ENCODE results near the gene ZNF483. TPM values are rescaled to one million over a fixed set of nuclear protein-coding genes. Genes with fewer than 3 reads are reported as not detected.

The ZNF483 gene
- total RNA-seq, 2 experiments from 2014 or later = 0.06 to 3.2 TPM

DNA sequence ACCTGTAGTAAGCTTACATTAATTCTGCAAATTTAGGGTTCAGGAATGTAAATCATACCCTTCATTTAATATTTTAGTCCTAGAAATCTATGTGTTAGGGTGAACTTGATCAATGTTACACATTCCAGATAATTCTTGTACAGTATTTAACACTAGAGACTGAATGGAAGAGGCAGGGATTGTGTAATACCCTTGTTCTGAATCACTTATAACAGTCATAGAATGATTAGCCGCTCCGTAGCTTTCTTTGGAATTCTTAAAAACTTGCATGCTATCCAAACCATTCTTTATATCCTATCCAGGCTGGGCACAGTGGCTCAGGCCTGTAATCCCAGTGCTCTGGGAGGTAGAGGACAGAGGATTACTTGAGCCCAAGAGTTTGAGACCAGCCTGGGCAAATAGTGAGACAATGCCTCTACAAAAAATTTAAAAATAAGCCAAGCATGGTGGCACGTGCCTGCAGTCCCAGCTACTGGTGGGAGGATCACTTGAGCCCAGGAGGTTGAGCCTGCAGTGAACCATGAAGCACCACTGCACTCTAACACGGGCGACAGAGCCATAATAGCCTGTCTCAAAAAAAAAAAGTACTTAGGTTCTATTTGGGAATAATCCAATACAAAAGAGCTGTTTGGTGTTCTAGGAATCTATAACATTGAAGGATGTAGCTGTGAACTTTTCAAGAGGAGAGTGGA is 8.3 kb downstream of the ZNF483 start:
- POLR2A ChIA-PET = interaction anchor here (0.7 kb wide), 3 partner anchors 15 to 104 kb away, joined by 3 to 6 read pairs (median 3); no protein-coding TSS in a partner anchor
- TF ChIP-seq EZH2phosphoT487 (IDR thresholded peaks at IDR 0.05; ENCODE audit: borderline replicate concordance, low read depth, low read length) = no peak
- TF ChIP-seq, protein P1, sequence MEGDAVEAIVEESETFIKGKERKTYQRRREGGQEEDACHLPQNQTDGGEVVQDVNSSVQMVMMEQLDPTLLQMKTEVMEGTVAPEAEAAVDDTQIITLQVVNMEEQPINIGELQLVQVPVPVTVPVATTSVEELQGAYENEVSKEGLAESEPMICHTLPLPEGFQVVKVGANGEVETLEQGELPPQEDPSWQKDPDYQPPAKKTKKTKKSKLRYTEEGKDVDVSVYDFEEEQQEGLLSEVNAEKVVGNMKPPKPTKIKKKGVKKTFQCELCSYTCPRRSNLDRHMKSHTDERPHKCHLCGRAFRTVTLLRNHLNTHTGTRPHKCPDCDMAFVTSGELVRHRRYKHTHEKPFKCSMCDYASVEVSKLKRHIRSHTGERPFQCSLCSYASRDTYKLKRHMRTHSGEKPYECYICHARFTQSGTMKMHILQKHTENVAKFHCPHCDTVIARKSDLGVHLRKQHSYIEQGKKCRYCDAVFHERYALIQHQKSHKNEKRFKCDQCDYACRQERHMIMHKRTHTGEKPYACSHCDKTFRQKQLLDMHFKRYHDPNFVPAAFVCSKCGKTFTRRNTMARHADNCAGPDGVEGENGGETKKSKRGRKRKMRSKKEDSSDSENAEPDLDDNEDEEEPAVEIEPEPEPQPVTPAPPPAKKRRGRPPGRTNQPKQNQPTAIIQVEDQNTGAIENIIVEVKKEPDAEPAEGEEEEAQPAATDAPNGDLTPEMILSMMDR (conservative IDR thresholded peaks at IDR 0.05; ENCODE audit: low read length) = no peak
- no peak overlapping the region for H3K4me3 ChIP-seq (ENCODE audit: low read depth, low read length, poor library complexity, severe bottlenecking)
- H3K79me2 ChIP-seq (ENCODE audit: insufficient read depth, low read depth, low read length) = no peaks in the 10 kb centered on the region
- no peaks in the 10 kb centered on the region for H3K4me1 ChIP-seq (ENCODE audit: insufficient read depth, low read length, poor library complexity, severe bottlenecking)
- intact Hi-C loops (cut with micrococcal nuclease; ENCODE audit: unreplicated experiment) = no loop called here
- no peak overlapping the region for H3K4me2 ChIP-seq (ENCODE audit: low read length)
- H3K27ac ChIP-seq (ENCODE audit: low read depth, low read length, poor library complexity, severe bottlenecking) = no peak overlapping the region
- CTCF ChIA-PET (ENCODE audit: unreplicated experiment) = no interaction called here
- no TSS peak for BruUV-seq (replicated peaks)
- H3K9me2 ChIP-seq (ENCODE audit: insufficient read depth, low read length) = no peaks in the 10 kb centered on the region
- H3K36me3 ChIP-seq (ENCODE audit: insufficient read depth, low read length) = no peaks in the 10 kb centered on the region
- no peak overlapping the region for H2AFZ ChIP-seq (ENCODE audit: low read length)
- DNase-seq (ENCODE audit: low spot score) = no peak
- H4K20me1 ChIP-seq (ENCODE audit: insufficient read depth, low read length) = no peaks in the 10 kb centered on the region
- 0 out of 2 replicates have a peak, but pooled peaks cover under 1% of the 10 kb centered on the region for H3K9me3 ChIP-seq (ENCODE audit: low read length)

DNA sequence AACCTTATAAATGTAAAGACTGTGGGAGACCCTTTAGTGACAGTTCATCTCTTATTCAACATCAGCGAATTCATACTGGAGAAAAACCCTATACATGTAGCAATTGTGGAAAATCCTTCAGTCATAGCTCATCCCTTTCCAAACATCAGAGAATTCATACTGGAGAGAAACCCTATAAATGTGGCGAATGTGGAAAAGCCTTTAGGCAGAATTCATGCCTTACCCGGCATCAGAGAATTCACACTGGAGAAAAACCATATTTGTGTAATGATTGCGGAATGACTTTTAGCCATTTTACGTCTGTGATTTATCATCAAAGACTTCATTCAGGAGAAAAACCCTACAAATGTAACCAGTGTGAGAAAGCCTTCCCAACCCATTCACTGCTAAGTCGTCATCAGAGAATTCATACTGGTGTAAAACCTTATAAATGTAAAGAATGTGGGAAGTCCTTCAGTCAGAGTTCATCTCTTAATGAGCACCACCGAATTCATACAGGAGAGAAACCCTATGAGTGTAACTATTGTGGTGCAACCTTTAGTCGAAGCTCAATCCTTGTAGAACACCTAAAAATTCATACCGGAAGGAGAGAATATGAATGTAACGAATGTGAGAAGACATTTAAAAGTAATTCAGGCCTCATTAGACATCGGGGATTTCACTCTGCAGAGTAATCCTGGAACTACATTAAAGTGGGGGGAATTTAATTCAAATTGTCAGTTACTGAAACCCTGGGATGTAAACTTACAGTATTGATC is 17.7 kb downstream of the ZNF483 start:
- no peaks in the 10 kb centered on the region for H4K20me1 ChIP-seq (ENCODE audit: insufficient read depth, low read length)
- H3K79me2 ChIP-seq (ENCODE audit: insufficient read depth, low read depth, low read length) = no peaks in the 10 kb centered on the region
- CTCF ChIA-PET (ENCODE audit: unreplicated experiment) = no interaction called here
- H3K4me1 ChIP-seq (ENCODE audit: insufficient read depth, low read length, poor library complexity, severe bottlenecking) = no peaks in the 10 kb centered on the region
- H3K27ac ChIP-seq (ENCODE audit: low read depth, low read length, poor library complexity, severe bottlenecking) = no peak overlapping the region
- intact Hi-C loops (cut with micrococcal nuclease; ENCODE audit: unreplicated experiment) = no loop called here
- TF ChIP-seq, protein P1 (conservative IDR thresholded peaks at IDR 0.05; ENCODE audit: low read length) = no peak
- TF ChIP-seq EZH2phosphoT487 (IDR thresholded peaks at IDR 0.05; ENCODE audit: borderline replicate concordance, low read depth, low read length) = no peak
- POLR2A ChIA-PET = interaction anchor here (0.7 kb wide), 1 partner anchor 351 kb away, joined by 5 read pairs; no protein-coding TSS in a partner anchor
- peaks cover 35% of the 10 kb centered on the region for H3K9me3 ChIP-seq (ENCODE audit: low read length)
- DNase-seq (ENCODE audit: low spot score) = no peak
- H2AFZ ChIP-seq (ENCODE audit: low read length) = no peak overlapping the region; the same call in 1 of the 2 replicates
- no peak overlapping the region for H3K4me2 ChIP-seq (ENCODE audit: low read length)
- no peaks in the 10 kb centered on the region for H3K36me3 ChIP-seq (ENCODE audit: insufficient read depth, low read length)
- BruUV-seq (replicated peaks) = no TSS peak
- no peak overlapping the region for H3K4me3 ChIP-seq (ENCODE audit: low read depth, low read length, poor library complexity, severe bottlenecking)
- H3K9me2 ChIP-seq (ENCODE audit: insufficient read depth, low read length) = no peaks in the 10 kb centered on the region

Measured in OCI-LY7 (cell line).